Bronchial epithelial cell (primary cell): Measurements from ENCODE around the gene SRP72. TPM values are rescaled to one million over a fixed set of nuclear protein-coding genes. Genes with fewer than 3 reads are reported as not detected.

ENCODE experiments used
- DNase-seq: peaks from one replicate; pipeline ENCODE4 v3.0.0-alpha.2; 2010; ENCODE audit warnings: low read depth
- FAIRE-seq: peaks from 2 replicates; lab custom pipeline; 2011; peaks lifted over from hg19 to GRCh38; lab: Jason Lieb, UNC
- H3K27me3 ChIP-seq: 2 replicates; pipeline ENCODE4 v1.5.1; 2011; ENCODE audit warnings: low read length; ENCODE audit not compliant: control insufficient read depth, insufficient read depth
- H3K36me3 ChIP-seq: 2 replicates; pipeline ENCODE4 v1.5.1; 2011; ENCODE audit warnings: low read length; ENCODE audit not compliant: control insufficient read depth, insufficient read depth
- H3K4me3 ChIP-seq: 2 replicates; pipeline ENCODE4 v1.5.1; 2011; ENCODE audit warnings: mild to moderate bottlenecking, low read depth, low read length, control low read depth
- total RNA-seq: library from RNA; depleted of rRNA; stranded (reverse); fragments of >200 nt; gene quantifications from 2 replicates; pipeline ENCODE4 v1.2.1, GENCODE V29; 2014
- TF ChIP-seq, protein P1 (sequence below): IDR thresholded peaks from 2 replicates; pipeline ENCODE4 v1.5.1; 2011; ENCODE audit warnings: mild to moderate bottlenecking, moderate library complexity, low read length, control low read depth, inconsistent platforms; ENCODE audit not compliant: insufficient read depth, severe bottlenecking

SRP72 gene, protein sequence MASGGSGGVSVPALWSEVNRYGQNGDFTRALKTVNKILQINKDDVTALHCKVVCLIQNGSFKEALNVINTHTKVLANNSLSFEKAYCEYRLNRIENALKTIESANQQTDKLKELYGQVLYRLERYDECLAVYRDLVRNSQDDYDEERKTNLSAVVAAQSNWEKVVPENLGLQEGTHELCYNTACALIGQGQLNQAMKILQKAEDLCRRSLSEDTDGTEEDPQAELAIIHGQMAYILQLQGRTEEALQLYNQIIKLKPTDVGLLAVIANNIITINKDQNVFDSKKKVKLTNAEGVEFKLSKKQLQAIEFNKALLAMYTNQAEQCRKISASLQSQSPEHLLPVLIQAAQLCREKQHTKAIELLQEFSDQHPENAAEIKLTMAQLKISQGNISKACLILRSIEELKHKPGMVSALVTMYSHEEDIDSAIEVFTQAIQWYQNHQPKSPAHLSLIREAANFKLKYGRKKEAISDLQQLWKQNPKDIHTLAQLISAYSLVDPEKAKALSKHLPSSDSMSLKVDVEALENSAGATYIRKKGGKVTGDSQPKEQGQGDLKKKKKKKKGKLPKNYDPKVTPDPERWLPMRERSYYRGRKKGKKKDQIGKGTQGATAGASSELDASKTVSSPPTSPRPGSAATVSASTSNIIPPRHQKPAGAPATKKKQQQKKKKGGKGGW
- total RNA-seq = 73.7 and 107 TPM in 2 replicates

DNA sequence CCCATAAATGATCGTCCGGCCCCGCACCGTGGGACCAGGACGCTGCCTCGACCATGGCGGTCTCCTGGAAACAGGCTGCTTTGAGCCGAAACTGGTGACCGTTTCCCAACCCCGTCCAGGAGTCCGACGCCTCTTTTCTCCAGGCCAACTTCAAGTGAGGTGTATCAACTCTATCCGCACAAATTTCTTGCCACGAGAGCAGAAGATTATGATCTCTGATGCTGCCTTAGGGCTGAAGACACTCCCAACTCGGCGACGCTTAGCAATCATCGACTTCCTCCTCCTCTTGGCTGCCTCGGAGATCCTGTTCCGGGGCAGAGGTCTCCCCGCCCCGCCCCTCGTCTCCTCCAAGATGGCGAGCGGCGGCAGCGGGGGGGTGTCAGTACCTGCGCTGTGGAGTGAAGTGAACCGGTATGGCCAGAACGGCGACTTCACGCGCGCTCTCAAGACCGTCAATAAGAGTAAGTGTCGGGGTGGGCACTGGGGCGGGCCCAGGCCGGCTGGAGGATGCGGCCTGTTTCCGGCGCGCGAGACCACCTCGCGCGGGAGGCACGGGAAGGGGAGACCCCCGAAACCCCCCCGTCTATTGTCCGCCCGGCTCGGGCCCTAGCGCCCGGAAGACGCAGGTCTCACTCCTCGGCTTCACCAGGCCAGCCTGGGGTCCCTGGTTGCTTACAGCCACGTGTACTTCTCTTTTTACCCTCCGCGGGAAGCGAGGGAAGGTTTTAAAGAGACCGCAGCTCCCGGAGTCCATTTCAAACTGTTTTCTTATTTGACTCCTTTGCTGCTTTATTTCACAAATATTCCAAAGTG lies at the start of gene SRP72:
Gene SRP72, plus strand, starts transcription at position 334 of the 813 bp plus-strand sequence. Its CDS starts 19 bp downstream, at position 353.
- no peaks in the 10 kb centered on the region for H3K27me3 ChIP-seq
- H3K36me3 ChIP-seq = peaks cover 5% of the 10 kb centered on the region
- H3K4me3 ChIP-seq = peak within 1 kb of the TSS; percentile 95
- DNase-seq (peak; percentile 81), FAIRE-seq (no peak)
- TF ChIP-seq, protein P1, sequence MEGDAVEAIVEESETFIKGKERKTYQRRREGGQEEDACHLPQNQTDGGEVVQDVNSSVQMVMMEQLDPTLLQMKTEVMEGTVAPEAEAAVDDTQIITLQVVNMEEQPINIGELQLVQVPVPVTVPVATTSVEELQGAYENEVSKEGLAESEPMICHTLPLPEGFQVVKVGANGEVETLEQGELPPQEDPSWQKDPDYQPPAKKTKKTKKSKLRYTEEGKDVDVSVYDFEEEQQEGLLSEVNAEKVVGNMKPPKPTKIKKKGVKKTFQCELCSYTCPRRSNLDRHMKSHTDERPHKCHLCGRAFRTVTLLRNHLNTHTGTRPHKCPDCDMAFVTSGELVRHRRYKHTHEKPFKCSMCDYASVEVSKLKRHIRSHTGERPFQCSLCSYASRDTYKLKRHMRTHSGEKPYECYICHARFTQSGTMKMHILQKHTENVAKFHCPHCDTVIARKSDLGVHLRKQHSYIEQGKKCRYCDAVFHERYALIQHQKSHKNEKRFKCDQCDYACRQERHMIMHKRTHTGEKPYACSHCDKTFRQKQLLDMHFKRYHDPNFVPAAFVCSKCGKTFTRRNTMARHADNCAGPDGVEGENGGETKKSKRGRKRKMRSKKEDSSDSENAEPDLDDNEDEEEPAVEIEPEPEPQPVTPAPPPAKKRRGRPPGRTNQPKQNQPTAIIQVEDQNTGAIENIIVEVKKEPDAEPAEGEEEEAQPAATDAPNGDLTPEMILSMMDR = no peak

DNA sequence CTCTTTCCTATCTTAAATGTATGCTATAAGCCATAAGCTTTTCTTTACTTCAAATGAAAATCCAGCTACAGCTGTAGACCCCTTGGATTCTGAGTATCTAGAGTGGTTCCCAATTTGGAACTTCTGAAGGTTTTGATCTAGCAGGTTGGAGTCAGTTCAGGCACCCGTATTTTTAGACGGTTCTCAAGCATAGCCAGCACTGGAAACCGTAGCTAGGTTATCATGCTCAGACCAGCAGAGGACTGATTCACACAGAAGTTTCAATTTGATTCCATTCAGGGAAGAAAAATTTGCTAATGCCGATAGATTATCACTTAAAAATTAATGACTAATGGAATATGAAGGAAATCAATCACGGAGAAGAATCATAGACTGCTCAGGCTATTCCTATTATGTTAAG lies 43.2 kb upstream of the SRP72 start:
- Histone ChIP-seq H3K4me3 (no peak overlapping the region), H3K27me3 (no peaks in the 10 kb centered on the region), H3K36me3 (no peaks in the 10 kb centered on the region)
- FAIRE-seq (no peak), DNase-seq (no peak)
- TF ChIP-seq, protein P1 = no peak

GRCh38 chr4:56424697-56425514 lies 42.5 kb upstream of the SRP72 start:
- H3K4me3 ChIP-seq = no peak overlapping the region
- H3K27me3 ChIP-seq = no peaks in the 10 kb centered on the region
- TF ChIP-seq, protein P1 = peak; percentile 44
- H3K36me3 ChIP-seq = no peaks in the 10 kb centered on the region
- FAIRE-seq = no peak
- peak; percentile 31 for DNase-seq

DNA sequence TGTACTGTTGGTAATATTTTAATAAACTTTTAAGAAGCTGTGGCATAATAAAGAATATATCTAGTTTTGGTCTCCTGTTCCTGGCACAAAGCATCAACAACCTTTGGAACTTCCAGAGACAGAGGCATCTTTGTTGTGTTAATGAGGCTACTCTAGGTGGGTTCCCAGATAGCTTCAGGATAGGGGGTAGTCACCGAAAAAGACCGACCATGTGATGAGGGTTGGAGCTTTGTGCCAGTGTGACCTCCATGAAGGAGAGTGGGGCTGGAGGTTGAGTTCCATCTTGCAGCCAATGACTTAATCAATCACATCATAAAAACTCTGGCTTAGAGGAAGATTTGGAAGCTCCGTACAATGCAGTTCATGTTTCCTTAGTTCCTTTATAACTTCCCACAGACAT lies 41.9 kb upstream of the SRP72 start:
- no peak for FAIRE-seq
- Histone ChIP-seq H3K27me3 (no peaks in the 10 kb centered on the region), H3K36me3 (no peaks in the 10 kb centered on the region), H3K4me3 (no peak overlapping the region)
- TF ChIP-seq, protein P1 = no peak
- no peak for DNase-seq

DNA sequence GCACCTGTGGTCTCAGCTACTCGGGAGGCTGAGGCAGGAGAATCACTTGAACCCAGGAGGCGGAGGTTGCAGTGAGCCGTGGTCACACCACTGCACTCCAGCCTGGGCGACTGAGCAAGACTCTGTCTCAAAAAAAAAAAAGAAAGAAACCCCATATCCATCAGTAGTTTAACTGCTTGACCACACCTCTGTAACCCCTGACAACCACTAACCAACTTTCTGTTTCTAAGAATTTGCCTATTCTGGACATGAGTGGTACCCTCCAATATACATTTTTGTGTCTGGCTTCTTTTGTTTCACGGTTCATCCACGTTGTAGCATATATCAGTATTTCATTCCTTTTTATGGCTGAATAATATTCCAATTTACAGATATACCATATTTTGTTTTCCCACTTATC lies 41.1 kb upstream of the SRP72 start:
- no peak for FAIRE-seq

More for the DNA sequence above, 41.1 kb upstream of the SRP72 start:
- H3K4me3 ChIP-seq = no peak overlapping the region
- H3K36me3 ChIP-seq = no peaks in the 10 kb centered on the region
- TF ChIP-seq, protein P1 = no peak
- no peaks in the 10 kb centered on the region for H3K27me3 ChIP-seq
- no peak for DNase-seq
